Activated CD4-positive, alpha-beta T cell treated with anti-CD3 and anti-CD28 coated beads, Interleukin-2, Interleukin-4, amounts not matched to agents 100 ng/mL and 50 ng/mL, durations not matched to agents 16 hours and 8 hours (primary cell): Measurements from ENCODE around the gene TMEM272.

Source experiments
- DNase-seq: peaks from one replicate; pipeline ENCODE4 v3.0.0-alpha.2; 2020; ENCODE audit warnings: low spot score

TMEM272 gene

GRCh38 chr13:51844862-51845573 is at the start of gene TMEM272:
Gene TMEM272, minus strand, starts transcription at chr13:51845177. Its CDS starts 6,647 bp downstream, at chr13:51838530.
- peak; percentile 53 for DNase-seq

GRCh38 chr13:51894239-51894638 is 49.3 kb upstream of the TMEM272 start:
- DNase-seq = no peak

- no peak for DNase-seq
Measured at GRCh38 chr13:51892657-51893056, 47.7 kb upstream of the TMEM272 start.

GRCh38 chr13:51887468-51887867 is 42.5 kb upstream of the TMEM272 start:
- no peak for DNase-seq

- no peak for DNase-seq
Measured at GRCh38 chr13:51885651-51886050, 40.7 kb upstream of the TMEM272 start.

GRCh38 chr13:51883226-51883600 is 38.2 kb upstream of the TMEM272 start:
- DNase-seq = no peak

GRCh38 chr13:51882570-51883225 is 37.7 kb upstream of the TMEM272 start:
- DNase-seq = no peak

- no peak for DNase-seq
Measured at GRCh38 chr13:51881296-51881695, 36.3 kb upstream of the TMEM272 start.

GRCh38 chr13:51879133-51879532 is 34.2 kb upstream of the TMEM272 start:
- DNase-seq = no peak

- no peak for DNase-seq
Measured at GRCh38 chr13:51874651-51875050, 29.7 kb upstream of the TMEM272 start.

GRCh38 chr13:51873837-51874236 is 28.9 kb upstream of the TMEM272 start:
- no peak for DNase-seq

- no peak for DNase-seq
Measured at GRCh38 chr13:51873117-51873798, 28.3 kb upstream of the TMEM272 start.

- DNase-seq = no peak
Measured at GRCh38 chr13:51870616-51871015, 25.6 kb upstream of the TMEM272 start.

- DNase-seq = no peak
Measured at GRCh38 chr13:51869916-51870315, 24.9 kb upstream of the TMEM272 start.

- DNase-seq = no peak
Measured at GRCh38 chr13:51867062-51867461, 22.1 kb upstream of the TMEM272 start.

GRCh38 chr13:51865838-51866237 is 20.9 kb upstream of the TMEM272 start:
- DNase-seq = no peak

- DNase-seq = no peak
Measured at GRCh38 chr13:51862957-51863356, 18.0 kb upstream of the TMEM272 start.

- DNase-seq = peak; percentile 35
Measured at GRCh38 chr13:51861723-51862300, 16.8 kb upstream of the TMEM272 start, which contains the start of gene CCDC70. Gene CCDC70, plus strand, starts transcription at chr13:51861969. Its CDS starts 3,443 bp downstream, at chr13:51865412.

GRCh38 chr13:51858433-51859247 is 13.7 kb upstream of the TMEM272 start:
- no peak for DNase-seq

GRCh38 chr13:51856998-51857397 is 12.0 kb upstream of the TMEM272 start:
- DNase-seq = no peak

- DNase-seq = no peak
Measured at GRCh38 chr13:51856027-51856736, 11.2 kb upstream of the TMEM272 start.
